Activated naive CD4-positive, alpha-beta T cell treated with anti-CD3 and anti-CD28 coated beads for 36 hours (primary cell): Measurements from ENCODE around the gene SPSB2. TPM values are rescaled to one million over a fixed set of nuclear protein-coding genes. Genes with fewer than 3 reads are reported as not detected.
"Not testable (repeated sequence)": the region's sequence is repeated elsewhere in the genome, so short reads cannot be mapped to it uniquely, and the experiment has no call there.

Source experiments
- CTCF ChIA-PET: fragments of 350-600 bp; sonication (Branson Sonifier 250); formaldehyde crosslinking; loops from one replicate; lab custom pipeline; 2021; ENCODE audit warnings: antibody characterized with exemption; lab: Charles Lee
- DNase-seq: peaks from one replicate; pipeline ENCODE4 v3.0.0-alpha.2; 2020
- H3K27ac Mint-ChIP-seq: one replicate; pipeline ENCODE4 v1.8.0; 2021; ENCODE audit warnings: mild to moderate bottlenecking, mixed read lengths
- H3K27me3 Mint-ChIP-seq: one replicate; pipeline ENCODE4 v1.8.0; 2021; ENCODE audit warnings: low read depth, mixed read lengths
- H3K36me3 Mint-ChIP-seq: one replicate; pipeline ENCODE4 v1.8.0; 2021; ENCODE audit warnings: low read depth, mixed read lengths
- H3K4me1 Mint-ChIP-seq: one replicate; pipeline ENCODE4 v1.8.0; 2021; ENCODE audit warnings: low read depth, mixed read lengths
- H3K4me3 Mint-ChIP-seq: one replicate; pipeline ENCODE4 v1.8.0; 2021; ENCODE audit warnings: mild to moderate bottlenecking, moderate library complexity, mixed read lengths
- H3K9me3 Mint-ChIP-seq: one replicate; pipeline ENCODE4 v1.8.0; 2021; ENCODE audit warnings: mixed read lengths
- intact Hi-C: fragments of 100-400 bp; cut with micrococcal nuclease; formaldehyde crosslinking; loops from one replicate; pipeline ENCODE4 v1.15.1; 2023
- total RNA-seq, 2 experiments: library from RNA; stranded (reverse); gene quantifications; one replicate each; pipeline ENCODE4 v1.2.3, GENCODE V29; 2021

Gene SPSB2
- total RNA-seq, 2 experiments from 2014 or later = 2.6 to 2.8 TPM

DNA sequence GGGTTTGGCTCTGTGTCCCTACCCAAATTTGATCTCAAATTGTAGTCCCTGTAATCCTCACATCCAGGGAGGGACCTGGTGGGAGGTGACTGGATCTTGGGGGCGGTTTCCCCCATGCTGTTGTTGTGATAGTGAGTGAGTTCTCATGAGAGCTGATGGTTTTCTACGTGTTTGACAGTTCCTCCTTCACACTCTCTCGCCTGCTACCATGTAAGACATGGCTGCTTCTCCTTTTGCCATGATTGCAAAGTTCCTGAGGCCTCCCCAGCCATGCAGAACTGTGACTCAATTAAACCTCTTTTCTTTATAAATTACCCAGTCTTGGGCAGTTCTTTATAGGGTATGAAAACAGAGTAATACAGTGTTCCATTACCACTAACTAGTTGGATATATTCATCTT, 21.2 kb upstream of the SPSB2 start:
- CTCF ChIA-PET = interaction anchor here (0.9 kb wide), 1 partner anchor 13 kb away, joined by 4 read pairs; no protein-coding TSS in a partner anchor
- Mint-ChIP-seq H3K4me1 (peaks cover 16% of the 10 kb centered on the region), H3K27ac (no peak overlapping the region), H3K27me3 (no peaks in the 10 kb centered on the region), H3K36me3 (no peaks in the 10 kb centered on the region), H3K4me3 (no peak overlapping the region), H3K9me3 (no peaks in the 10 kb centered on the region)
- DNase-seq = no peak
- intact Hi-C loops = no loop called here

DNA sequence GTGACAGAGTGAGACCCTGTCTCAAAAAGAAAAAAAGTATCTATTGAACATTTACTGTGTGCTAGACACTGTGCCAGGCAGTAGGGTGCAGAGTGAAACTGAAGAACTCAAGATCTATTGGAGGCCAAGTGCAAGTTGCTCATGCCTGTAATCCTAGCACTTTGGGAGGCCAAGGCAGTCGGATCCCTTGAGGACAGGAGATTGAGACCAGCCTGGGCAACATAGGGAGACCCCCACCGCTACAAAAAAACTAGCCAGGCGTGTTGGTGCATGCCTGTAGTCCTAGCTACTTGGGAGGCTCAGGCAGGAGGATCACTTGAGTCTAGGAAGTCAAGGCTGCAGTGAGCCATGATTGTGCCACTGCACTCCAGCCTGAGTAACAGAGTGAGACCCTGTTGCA, 19.6 kb upstream of the SPSB2 start:
- DNase-seq, H3K9me3 Mint-ChIP-seq, H3K36me3 Mint-ChIP-seq, intact Hi-C loops, H3K27me3 Mint-ChIP-seq: not testable (repeated sequence)
- CTCF ChIA-PET = interaction anchor here (2.1 to 2.9 kb wide), 2 partner anchors 14 to 20 kb away, joined by 7 to 33 read pairs; partner anchors contain the start of gene SPSB2
- H3K4me3 Mint-ChIP-seq = peak overlapping the region; percentile 90
- H3K4me1 Mint-ChIP-seq = peaks cover 16% of the 10 kb centered on the region
- H3K27ac Mint-ChIP-seq = peak overlapping the region; percentile 59

- intact Hi-C loops = loop anchor here (1.0 kb wide), 13 partner anchors 13 to 298 kb away; partner anchors contain the start of genes COPS7A, EMG1, ENO2 and LPCAT3
- Mint-ChIP-seq H3K9me3 (no peaks in the 10 kb centered on the region), H3K27me3 (no peaks in the 10 kb centered on the region), H3K36me3 (no peaks in the 10 kb centered on the region), H3K27ac (peak overlapping the region; percentile 93), H3K4me1 (peaks cover 16% of the 10 kb centered on the region), H3K4me3 (peak overlapping the region; percentile 90)
- CTCF ChIA-PET = interaction anchor here (0.7 to 2.9 kb wide), 19 partner anchors 10 to 276 kb away, joined by 3 to 33 read pairs (median 5); partner anchors contain the start of genes CDCA3, ENO2, LRRC23 and MLF2
- DNase-seq = peak; percentile 36
Measured at GRCh38 chr12:6891646-6892001, 18.5 kb upstream of the SPSB2 start.

DNA sequence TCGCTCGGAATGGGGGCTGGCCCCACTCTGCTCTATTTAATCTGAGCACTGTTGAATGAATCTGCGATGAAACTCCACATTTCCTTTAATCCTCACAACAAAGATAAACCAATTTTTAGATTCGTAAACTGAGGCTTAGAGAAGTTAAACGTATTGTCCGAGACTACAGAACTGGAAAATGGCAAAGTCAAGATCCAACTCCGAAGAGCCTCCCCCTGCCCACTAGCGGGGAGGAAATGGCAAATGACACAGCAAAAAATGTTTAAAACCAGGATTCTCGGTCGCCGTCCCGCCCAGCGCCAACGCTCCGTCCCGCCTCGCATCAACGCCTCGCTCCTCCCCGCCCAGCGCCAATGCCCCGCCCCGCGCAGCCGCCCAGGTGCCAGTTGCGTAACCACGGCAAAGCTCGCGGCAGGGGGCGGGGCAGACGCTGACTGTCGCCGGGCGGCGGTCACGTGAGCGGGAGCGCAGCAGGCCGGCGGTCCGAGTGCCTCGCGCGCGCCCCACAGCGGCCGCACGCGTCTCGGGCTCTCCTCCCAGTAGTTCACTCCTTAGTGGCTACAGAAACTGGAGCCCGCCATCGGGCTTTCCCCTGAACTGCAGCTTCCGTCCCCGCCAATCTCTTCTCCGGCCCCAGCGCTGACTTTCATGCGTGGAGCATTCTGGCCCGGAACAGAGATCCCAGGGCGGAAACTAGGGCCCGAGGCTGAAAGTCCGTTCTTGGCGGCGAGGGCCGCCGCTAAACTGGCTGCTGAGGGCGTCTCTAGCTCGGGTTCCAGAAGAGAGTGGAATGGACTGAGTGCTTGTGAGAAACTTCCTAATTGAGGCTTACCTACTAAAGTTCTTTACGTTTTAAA, 17.9 kb upstream of the SPSB2 start:
- no peaks in the 10 kb centered on the region for H3K36me3 Mint-ChIP-seq
- H3K4me3 Mint-ChIP-seq = peak overlapping the region; percentile 90
- H3K27ac Mint-ChIP-seq = peak overlapping the region; percentile 98
- H3K27me3 Mint-ChIP-seq = no peaks in the 10 kb centered on the region
- no peaks in the 10 kb centered on the region for H3K9me3 Mint-ChIP-seq
- H3K4me1 Mint-ChIP-seq = peaks cover 16% of the 10 kb centered on the region
- DNase-seq = peak; percentile 100
- CTCF ChIA-PET = interaction anchor here (0.6 to 2.9 kb wide), 21 partner anchors 9 to 275 kb away, joined by 3 to 33 read pairs (median 4); partner anchors contain the start of genes CDCA3, ENO2, LRRC23 and MLF2
- intact Hi-C loops = loop anchor here (1.0 kb wide), 13 partner anchors 13 to 298 kb away; partner anchors contain the start of genes COPS7A, EMG1, ENO2 and LPCAT3

- peaks cover 16% of the 10 kb centered on the region for H3K4me1 Mint-ChIP-seq
- H3K27ac Mint-ChIP-seq = peak overlapping the region; percentile 98
- H3K9me3 Mint-ChIP-seq, intact Hi-C loops, DNase-seq, H3K27me3 Mint-ChIP-seq, H3K36me3 Mint-ChIP-seq: not testable (repeated sequence)
- H3K4me3 Mint-ChIP-seq = peak overlapping the region; percentile 90
- CTCF ChIA-PET = interaction anchor here (1.0 kb wide), 1 partner anchor 352 kb away, joined by 3 read pairs; no protein-coding TSS in a partner anchor
Measured at GRCh38 chr12:6889775-6890573, 16.9 kb upstream of the SPSB2 start.

DNA sequence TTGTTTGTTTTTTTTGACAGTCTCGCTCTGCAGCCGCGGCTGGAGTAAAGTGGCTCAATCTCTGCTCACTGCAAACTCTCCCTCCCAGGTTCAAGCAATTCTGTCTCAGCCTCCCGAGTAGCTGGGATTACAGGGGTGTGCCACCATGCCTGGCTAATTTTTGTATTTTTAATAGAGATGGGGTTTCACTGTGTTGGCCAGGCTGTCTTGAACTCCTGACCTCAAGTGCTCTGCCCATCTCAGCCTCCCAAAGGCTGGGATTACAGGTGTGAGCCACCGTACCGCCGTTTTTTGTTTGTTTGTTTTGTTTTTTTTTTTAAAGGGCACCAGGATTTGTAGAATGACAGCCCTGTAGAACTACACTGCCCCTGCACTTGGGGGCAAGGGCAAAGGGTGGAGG, 15.7 kb upstream of the SPSB2 start:
- H3K36me3 Mint-ChIP-seq, intact Hi-C loops: not testable (repeated sequence)

GRCh38 chr12:6888360-6888759, 15.3 kb upstream of the SPSB2 start:
- H3K4me3 Mint-ChIP-seq = no peak overlapping the region
- peaks cover 16% of the 10 kb centered on the region for H3K4me1 Mint-ChIP-seq
- peaks cover 6% of the 10 kb centered on the region for H3K36me3 Mint-ChIP-seq
- H3K9me3 Mint-ChIP-seq = no peaks in the 10 kb centered on the region
- H3K27ac Mint-ChIP-seq = no peak overlapping the region
- DNase-seq = no peak
- intact Hi-C loops = no loop called here
- CTCF ChIA-PET = no interaction called here
- no peaks in the 10 kb centered on the region for H3K27me3 Mint-ChIP-seq

More for the DNA sequence above, 15.7 kb upstream of the SPSB2 start:
- CTCF ChIA-PET, H3K27ac Mint-ChIP-seq, H3K9me3 Mint-ChIP-seq, H3K4me3 Mint-ChIP-seq, DNase-seq, H3K27me3 Mint-ChIP-seq: not testable (repeated sequence)
- peaks cover 16% of the 10 kb centered on the region for H3K4me1 Mint-ChIP-seq

- Mint-ChIP-seq H3K9me3 (no peaks in the 10 kb centered on the region), H3K4me3 (no peak overlapping the region), H3K27me3 (no peaks in the 10 kb centered on the region), H3K36me3 (peaks cover 6% of the 10 kb centered on the region), H3K4me1 (peaks cover 13% of the 10 kb centered on the region), H3K27ac (no peak overlapping the region)
- DNase-seq = no peak
- CTCF ChIA-PET = interaction anchor here (1.5 kb wide), 1 partner anchor 18 kb away, joined by 4 read pairs; no protein-coding TSS in a partner anchor
- intact Hi-C loops = no loop called here
Measured at GRCh38 chr12:6887460-6887859, 14.4 kb upstream of the SPSB2 start.

- H3K4me3 Mint-ChIP-seq, H3K4me1 Mint-ChIP-seq, DNase-seq, H3K9me3 Mint-ChIP-seq, intact Hi-C loops, H3K27ac Mint-ChIP-seq, H3K27me3 Mint-ChIP-seq, H3K36me3 Mint-ChIP-seq: not testable (repeated sequence)
- CTCF ChIA-PET = interaction anchor here (1.5 kb wide), 1 partner anchor 17 kb away, joined by 4 read pairs; no protein-coding TSS in a partner anchor
Measured at GRCh38 chr12:6886206-6886999, 13.3 kb upstream of the SPSB2 start.

GRCh38 chr12:6884539-6884938, 11.4 kb upstream of the SPSB2 start:
- Mint-ChIP-seq H3K9me3 (no peaks in the 10 kb centered on the region), H3K4me1 (no peaks in the 10 kb centered on the region), H3K27me3 (no peaks in the 10 kb centered on the region), H3K36me3 (peaks cover 6% of the 10 kb centered on the region), H3K27ac (no peak overlapping the region), H3K4me3 (no peak overlapping the region)
- intact Hi-C loops = no loop called here
- CTCF ChIA-PET = no interaction called here
- DNase-seq = no peak

- no peak overlapping the region for H3K4me3 Mint-ChIP-seq
- no peak overlapping the region for H3K27ac Mint-ChIP-seq
- H3K27me3 Mint-ChIP-seq = no peaks in the 10 kb centered on the region
- H3K9me3 Mint-ChIP-seq = no peaks in the 10 kb centered on the region
- no peak for DNase-seq
- CTCF ChIA-PET = interaction anchor here (1.3 to 4.2 kb wide), 2 partner anchors 11 to 14 kb away, joined by 3 to 22 read pairs; partner anchors contain the start of gene SPSB2
- H3K36me3 Mint-ChIP-seq = peaks cover 6% of the 10 kb centered on the region
- peaks cover 1% of the 10 kb centered on the region for H3K4me1 Mint-ChIP-seq
- intact Hi-C loops = no loop called here
Measured at GRCh38 chr12:6883683-6884082, 10.6 kb upstream of the SPSB2 start.
